Activated CD4-positive, alpha-beta T cell treated with anti-CD3 and anti-CD28 coated beads for 48 hours (primary cell): ENCODE results near the gene CAPN12.
A peak's percentile ranks its signal among the peaks of the same experiment; 100 is the strongest.
"Not testable (repeated sequence)": the region's sequence is repeated elsewhere in the genome, so short reads cannot be mapped to it uniquely, and the experiment has no call there.

Source experiments
- DNase-seq: peaks from one replicate; pipeline ENCODE4 v3.0.0-alpha.2; 2020

CAPN12 gene, protein sequence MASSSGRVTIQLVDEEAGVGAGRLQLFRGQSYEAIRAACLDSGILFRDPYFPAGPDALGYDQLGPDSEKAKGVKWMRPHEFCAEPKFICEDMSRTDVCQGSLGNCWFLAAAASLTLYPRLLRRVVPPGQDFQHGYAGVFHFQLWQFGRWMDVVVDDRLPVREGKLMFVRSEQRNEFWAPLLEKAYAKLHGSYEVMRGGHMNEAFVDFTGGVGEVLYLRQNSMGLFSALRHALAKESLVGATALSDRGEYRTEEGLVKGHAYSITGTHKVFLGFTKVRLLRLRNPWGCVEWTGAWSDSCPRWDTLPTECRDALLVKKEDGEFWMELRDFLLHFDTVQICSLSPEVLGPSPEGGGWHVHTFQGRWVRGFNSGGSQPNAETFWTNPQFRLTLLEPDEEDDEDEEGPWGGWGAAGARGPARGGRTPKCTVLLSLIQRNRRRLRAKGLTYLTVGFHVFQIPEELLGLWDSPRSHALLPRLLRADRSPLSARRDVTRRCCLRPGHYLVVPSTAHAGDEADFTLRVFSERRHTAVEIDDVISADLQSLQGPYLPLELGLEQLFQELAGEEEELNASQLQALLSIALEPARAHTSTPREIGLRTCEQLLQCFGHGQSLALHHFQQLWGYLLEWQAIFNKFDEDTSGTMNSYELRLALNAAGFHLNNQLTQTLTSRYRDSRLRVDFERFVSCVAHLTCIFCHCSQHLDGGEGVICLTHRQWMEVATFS

DNA sequence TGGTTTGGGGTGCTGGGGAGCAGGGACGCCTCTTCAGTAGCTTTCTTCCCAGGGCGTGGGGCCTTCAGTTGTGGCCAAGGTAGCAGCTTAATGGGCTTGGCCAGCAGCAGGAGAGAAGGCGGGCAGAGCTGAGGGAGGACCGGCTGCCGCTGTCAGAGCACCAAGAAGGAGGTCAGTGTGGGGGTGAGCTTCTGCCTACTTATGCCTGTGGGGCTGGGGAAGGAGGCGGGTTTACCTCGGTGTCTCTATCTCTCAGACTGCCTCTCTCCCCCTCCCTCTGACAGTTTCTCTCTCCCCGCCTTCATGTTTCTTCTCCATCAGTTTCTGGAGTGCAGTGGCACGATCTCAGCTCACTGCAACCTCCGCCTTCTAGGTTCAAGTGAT, at the start of gene CAPN12:
TSS of gene CAPN12 (minus strand) at position 177 of the 384 bp plus-strand sequence. CDS start 309 bp downstream, outside the sequence.
- DNase-seq, result no peak

DNA sequence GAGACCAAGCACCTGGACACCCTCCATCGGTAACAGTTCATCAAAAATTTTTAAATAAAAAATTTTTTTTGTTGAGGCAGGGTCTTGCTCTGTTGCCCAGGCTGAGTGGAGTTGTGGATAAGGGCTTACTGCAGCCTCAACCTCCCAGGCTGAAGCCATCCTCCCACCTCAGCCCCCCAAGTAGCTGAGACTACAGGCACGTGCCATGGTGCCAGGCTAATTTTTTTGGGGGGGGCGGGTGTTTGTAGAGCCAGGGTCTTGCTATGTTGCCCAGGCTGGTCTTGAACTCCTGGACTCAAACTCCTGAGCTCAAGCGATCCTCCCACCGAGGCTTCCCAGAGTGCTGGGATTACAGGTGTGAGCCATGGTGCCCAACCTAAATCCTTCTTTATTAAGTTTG, 49.4 kb upstream of the CAPN12 start:
- no peak for DNase-seq

DNA sequence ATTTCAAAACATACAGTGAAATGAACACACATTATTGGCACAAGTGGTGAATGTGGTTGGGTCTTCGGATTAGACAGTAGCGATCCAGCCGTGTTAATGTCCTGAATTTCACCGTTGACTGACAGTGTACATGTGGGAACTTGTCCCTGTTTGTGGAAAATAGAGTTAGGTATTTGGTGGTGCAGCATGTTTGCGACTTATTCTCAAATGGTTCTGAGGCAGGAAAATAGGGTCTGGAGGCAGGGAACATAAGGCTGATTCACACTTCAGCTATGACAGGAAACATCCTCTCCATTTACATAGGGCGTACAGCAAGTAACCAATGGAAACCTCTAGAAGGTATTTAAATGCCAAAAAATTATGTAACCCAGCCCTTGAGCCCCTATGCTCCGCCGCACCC, 48.9 kb upstream of the CAPN12 start:
- no peak for DNase-seq

DNA sequence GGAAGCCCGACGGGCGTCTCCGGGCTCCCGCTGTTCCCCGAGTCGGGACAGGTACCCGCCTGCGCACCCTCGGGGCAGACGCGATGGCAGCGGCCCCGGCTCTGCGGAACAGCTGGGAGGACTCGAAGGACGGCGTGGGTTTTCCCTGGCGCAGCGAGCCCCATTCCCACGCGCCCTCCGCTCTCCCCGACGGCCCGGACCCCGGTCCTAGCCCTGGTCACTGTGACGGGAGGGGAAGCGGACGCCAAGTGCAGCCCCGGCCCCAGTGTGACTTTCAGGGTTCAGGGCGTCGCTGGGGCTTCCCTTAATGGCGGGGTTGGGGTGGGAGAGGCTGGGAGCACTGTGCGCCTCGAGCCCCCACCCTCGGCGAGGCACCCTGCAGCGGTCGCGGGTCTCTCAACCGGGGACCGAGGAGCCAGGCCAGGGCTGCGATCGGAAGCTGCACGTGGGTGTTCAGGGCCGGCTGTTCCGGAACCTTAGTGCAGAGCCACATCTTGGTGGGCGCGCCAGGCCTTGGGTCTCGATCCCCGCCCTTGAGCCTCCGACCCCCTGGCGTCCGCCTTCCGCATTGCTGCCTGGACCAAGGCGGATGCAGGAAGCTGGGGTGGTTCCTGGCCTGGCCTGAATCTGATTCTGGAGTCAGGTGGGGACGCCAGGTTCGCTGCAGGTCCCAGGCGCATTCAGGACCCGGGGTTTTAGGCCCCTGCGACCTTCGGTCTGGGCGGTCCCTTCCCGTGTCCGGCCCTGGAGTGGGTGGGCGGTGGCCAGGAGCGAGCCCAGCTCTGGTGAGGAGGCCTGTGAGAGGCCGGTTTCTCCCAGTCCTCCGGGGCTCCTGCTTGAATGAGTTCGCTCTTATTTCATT, 48.2 kb upstream of the CAPN12 start:
- DNase-seq, result peak; percentile 64

DNA sequence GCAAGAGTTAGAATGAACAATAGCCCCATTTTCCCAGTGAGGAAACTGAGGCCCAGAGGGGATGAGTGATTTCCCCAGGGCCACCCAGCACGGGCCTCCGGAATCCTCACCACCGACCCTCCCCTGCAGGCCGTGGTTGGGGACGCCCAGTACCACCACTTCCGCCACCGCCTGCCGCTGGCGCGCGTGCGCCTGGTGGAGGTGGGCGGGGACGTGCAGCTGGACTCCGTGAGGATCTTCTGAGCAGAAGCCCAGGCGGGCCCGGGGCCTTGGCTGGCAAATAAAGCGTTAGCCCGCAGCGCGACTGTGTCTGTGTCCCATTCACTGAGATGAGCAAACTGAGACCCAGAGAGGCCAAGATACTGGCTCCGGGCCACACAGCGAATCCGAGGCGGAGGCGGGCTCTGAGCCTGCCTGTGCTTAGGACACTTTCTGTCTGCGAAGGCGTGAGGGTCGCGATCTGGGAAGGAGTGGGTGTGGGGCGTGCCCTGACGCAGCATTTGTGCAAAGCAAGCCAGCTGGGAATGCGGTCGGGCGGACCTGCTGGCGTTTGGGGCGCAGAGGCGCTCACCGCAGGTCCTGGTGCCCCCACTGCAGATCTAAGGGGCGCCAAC, 47.3 kb upstream of the CAPN12 start:
- DNase-seq, result not testable (repeated sequence)

DNA sequence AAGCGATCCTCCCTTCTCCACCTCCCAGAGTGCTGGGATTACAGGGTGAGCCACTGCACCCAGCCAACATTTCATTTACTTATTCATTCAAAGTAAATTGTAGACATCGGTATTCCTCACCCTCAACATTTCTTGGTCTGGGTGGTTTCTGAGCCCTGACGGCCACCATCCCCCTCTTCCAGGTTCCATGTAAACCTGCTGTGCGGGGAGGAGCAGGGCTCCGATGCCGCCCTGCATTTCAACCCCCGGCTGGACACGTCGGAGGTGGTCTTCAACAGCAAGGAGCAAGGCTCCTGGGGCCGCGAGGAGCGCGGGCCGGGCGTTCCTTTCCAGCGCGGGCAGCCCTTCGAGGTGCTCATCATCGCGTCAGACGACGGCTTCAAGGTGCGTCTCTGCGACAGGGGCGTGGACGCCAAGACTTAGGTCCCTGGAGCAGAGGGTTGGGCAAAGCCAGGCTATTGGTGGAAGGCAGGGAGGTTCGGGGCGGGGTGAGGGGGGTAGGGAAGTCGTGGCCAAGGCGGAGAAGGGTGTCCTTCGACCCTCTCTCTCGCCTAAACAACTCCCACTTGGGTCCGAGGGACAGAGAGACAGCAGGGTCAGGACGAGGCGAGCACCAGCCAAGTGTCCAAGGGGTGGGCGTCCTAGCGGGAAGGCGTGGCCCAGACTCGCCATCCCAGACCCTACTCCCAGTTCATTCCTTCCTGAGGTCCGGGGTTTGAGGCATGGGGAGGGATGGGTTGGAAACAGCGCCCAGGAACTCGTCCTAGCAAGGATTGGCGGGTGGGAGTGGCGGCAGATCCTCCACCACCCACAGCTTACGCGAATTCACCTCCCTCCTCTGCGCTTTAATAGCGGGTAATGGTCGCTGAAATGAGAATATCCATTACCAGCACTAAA, 46.5 kb upstream of the CAPN12 start:
- not testable (repeated sequence) for DNase-seq

DNA sequence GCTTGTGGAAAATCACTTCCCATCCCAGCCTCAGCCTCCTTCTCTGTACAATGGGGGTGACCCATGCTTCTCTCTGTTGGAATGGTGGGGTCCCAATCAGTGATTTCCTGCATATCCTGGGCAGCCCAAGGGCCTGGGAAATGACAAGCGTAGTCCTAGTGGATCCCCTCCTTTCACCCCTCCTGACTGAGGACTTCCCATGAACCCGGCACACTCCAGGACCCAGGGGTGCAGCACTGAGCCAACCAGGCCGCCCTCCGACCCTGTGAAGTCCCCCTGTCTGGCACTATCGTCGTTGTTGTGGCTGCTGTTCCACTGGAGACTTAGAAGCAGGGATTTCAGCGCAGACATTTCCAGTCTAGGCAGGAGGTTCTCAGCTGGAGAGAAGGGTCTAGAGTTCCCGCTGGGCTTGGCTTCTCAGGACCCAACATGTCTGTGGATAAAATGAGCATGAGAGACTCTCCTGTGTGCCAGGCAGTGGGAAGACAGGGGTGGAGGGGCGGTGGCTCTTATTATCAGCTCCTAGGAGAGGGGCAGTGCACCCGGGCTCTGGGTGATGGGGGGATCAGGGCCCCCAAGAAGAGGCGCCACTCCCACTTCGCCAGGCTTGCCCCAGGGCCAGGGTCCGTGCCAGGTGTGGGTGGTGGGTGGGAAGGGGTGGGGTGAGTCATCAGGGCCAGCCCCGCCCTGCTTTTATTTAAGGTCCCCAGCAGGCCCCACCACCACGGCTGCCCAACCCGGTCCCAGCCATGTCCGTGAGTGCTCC, 44.4 kb upstream of the CAPN12 start, which contains the start of gene LGALS7B:
TSS of gene LGALS7B (plus strand) at position 723 of the 766 bp plus-strand sequence. CDS start at position 750, 27 bp downstream.
- no peak for DNase-seq

DNA sequence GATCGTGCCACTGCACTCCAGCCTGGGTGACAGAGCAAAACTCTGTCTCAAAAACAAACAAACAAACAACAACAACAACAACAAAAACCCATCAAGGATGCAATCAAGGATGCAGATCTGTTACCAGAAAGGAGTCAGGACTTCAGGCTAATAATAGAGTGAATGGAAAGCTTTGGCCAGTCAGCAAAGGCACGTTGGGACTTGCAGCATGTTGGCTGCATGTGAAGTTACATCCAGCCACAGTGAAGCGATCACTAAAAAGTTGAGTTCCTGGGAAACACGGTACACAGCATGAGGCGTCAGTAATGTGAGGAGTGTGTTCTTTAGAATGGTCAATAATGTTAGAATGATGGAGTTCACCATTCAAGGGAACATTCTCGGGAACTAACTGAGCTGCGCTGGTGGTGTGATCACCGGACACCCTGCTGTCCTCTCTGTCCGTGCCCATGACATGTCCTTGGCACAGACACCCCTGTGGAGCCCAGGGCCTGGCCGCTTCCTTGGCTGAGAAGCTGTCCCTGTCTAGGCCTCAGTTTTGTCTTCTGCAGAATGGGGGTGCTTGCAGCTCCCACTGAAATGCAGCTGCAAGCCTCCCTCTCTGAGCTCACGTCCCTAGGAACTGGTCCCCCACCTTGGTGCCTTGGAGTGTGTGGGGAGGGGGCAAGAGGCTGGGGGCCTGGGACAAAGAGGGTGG, 42.4 kb upstream of the CAPN12 start:
- no peak for DNase-seq

DNA sequence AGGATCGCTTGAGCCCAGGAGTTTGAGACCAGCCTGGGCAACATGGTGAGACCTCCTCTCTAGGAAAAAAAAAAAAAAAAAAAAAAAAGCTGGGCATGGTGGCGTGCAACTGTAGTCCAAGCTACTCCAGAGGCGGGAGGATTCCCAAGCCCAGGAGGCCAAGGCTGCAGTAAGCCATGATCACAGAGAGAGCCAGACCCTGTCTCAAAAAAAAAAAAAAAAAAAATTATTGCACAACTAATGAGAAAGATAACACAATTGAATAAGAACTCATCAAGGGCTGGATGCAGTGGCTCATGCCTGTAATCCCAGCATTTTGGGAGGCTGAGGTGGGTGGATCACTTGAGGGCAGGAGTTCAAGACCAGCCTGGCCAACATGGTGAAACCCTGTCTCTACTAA, 41.8 kb upstream of the CAPN12 start:
- DNase-seq, result not testable (repeated sequence)

DNA sequence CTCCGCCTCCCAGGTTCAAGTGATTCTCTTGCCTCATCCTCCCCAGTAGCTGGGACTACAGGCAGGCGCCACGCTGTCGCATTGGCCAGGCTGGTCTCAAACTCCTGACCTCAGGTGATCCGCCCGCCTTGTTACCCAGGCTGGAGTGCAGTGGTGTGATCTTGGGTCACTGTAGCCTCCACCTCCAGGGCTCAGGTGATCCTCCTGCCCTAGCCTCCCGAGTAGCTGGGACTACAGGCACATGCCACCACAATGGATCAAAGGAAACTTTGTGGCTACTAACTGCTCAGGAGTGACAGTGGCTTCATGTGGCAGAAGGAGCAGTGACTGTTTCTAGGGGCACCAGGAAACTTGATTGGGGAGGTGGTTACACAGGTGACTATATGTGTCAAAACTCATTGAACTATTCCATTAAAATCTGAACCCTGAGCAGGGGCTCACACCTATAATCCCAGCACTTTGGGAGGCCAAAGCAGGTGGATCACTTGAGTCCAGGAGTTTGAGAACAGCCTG, 41.0 kb upstream of the CAPN12 start:
- no peak for DNase-seq

DNA sequence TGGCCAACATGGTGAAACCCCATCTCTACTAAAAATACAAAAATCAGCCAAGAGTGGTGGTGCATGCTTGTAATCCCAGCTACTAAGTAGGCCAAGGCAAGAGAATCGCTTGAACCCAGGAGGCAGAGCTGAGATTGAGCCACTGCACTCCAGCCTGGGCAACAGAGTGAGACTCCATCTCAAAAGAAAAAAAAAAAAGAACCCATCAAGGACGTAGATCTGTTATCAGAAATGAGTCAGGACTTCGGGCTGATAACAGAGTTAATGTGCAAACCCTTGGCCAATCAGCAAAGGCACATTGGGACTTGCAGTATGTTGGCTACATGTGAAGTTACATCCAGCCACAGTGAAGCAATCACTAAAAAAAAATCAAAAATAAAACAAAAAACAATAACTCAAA, 40.0 kb upstream of the CAPN12 start:
- no peak for DNase-seq

DNA sequence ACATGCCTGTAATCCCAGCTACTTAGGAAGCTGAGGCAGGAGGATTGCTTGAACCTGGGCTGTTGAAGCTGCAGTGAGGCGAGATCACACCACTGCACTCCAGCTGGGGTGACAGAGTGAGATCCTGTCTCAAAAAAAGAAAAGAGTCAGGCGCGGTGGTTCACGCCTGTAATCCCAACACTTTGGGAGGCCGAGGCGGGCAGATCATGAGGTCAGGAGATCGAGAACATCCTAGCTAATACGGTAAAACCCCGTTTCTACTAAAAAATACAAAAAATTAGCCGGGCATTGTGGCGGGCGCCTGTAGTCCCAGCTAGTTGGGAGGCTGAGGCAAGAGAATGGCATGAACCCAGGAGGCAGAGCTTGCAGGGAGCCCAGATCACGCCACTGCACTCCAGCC, 37.9 kb upstream of the CAPN12 start:
- DNase-seq, result not testable (repeated sequence)

DNA sequence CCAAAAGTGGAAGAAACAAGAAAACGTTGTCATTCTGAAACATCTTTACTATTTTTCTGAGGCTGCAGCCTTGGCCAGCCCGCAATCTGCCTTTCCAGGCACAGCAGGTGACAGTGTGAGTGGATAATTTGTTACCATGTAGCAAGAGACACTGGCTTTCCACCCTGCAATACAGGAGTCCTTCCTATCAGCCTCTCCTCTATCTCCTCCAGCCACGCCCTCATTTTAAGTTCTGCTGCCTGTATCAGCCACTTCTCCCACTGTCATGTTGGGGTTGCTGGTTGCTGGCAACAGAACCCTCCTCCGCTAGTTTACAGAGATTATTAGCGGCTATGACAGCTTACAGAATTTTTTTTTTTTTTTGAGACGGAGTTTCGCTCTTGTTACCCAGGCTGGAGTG, 36.8 kb upstream of the CAPN12 start:
- DNase-seq, result no peak

DNA sequence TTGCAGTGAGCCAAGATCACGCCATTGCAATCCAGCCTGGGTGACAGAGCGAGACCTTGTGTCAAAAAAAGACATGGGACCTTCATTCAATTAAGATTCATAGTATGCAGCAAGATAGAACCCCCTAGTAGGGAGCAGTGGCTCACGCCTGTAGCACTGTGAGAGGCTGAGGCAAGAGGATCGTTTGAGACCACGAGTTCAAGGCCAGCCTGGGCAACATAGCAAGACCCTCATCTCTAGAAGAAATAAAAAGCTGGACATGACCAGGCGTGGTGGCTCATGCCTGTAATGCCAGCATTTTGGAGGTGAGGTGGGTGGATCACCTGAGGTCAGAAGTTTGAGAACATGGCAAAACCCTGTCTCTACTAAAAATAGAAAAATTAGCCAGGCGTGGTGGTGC, 36.2 kb upstream of the CAPN12 start:
- no peak for DNase-seq

DNA sequence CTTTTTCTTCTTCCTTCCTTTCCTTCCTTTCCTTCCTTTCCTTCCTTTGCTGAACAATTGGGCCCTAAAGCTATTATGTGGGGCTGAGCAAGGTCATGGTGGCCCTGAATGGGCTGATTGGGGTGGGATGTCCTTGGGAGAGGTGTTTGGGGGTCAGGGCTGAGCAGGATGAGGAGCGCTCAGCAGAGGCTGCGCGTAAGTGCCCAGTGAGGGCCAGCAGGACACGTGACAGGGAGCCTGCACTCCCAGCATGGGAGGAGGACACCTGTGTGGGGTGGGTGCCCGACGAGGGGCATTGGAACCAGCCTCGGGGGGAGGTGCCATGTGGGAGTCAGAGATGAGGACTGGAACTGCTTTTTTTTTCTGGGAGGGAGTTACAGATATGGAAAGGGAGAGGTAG, 34.5 kb upstream of the CAPN12 start:
- DNase-seq, result no peak

DNA sequence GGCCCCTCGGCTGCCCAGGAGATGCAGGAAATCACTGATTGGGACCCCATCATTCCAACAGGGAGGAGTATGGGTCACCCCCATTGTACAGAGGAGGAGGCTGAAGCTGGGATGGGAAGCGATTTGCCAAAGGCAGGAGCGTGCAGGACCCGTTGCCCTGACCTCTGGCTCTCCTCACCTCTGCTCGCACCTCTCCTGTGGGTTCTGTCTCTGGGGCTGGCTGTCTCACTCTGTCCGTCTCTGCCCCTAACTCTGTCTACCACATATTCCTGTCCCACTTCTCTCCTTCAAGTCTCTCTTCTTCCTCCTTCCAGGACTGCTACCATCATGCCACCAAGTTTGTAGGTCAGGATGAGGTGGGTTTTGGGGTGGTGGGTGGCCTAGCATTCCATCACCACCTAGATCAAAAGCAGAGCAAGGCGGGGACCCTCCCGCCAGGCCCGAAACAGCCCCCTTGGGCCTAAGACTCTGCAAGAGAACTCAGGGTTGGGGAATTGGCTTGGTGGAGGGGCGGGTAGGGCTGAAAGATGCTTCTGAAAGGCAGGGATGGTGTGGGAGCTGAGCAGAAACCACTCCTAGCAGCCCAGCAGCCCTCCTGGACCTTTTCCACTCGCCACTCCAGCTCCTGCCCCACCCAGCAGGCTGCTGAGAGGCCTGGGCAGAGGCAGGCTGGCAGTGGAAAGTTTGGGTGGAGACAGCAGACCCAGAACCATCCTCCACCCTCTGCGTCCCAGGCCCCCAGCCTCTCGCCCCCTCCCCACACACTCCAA, 30.1 kb upstream of the CAPN12 start:
- no peak for DNase-seq

DNA sequence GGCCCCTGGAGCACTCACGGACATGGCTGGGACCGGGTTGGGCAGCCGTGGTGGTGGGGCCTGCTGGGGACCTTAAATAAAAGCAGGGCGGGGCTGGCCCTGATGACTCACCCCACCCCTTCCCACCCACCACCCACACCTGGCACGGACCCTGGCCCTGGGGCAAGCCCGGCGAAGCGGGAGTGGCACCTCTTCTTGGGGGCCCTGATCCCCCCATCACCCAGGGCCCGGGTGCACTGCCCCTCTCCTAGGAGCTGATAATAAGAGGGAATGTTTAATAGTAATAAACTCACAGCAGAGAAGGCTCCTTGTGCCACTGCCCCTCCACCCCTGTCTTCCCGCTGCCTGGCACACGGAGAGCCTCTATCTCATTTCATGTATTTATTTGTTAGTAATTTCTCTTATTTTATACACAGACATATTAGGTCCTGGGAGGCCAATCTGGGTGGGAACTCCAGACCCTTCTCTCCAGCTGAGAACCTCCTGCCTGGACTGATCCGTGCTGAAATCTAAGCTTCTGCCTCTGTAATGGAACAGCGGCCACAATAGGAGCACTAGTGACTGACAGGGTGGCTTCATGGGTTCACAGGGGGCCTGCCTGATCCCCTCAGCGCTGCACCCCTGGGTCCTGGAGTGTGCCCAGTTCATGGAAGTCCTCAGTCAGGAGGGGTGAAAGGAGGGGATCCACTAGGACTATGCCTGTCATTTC, 29.3 kb upstream of the CAPN12 start, which contains the start of gene LGALS7:
TSS of gene LGALS7 (minus strand) at position 49 of the 709 bp plus-strand sequence. CDS start at position 24, 25 bp downstream.
- no peak for DNase-seq

DNA sequence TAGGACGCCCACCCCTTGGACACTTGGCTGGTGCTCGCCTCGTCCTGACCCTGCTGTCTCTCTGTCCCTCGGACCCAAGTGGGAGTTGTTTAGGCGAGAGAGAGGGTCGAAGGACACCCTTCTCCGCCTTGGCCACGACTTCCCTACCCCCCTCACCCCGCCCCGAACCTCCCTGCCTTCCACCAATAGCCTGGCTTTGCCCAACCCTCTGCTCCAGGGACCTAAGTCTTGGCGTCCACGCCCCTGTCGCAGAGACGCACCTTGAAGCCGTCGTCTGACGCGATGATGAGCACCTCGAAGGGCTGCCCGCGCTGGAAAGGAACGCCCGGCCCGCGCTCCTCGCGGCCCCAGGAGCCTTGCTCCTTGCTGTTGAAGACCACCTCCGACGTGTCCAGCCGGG, 27.3 kb upstream of the CAPN12 start:
- not testable (repeated sequence) for DNase-seq
